Activated CD4-positive, alpha-beta T cell treated with anti-CD3 and anti-CD28 coated beads for 24 hours (primary cell): ENCODE measurements around the gene SPECC1.
"Not testable (repeated sequence)": the region's sequence is repeated elsewhere in the genome, so short reads cannot be mapped to it uniquely, and the experiment has no call there.

Experiments used
- DNase-seq, 2 donors: peaks; one replicate each; pipeline ENCODE4 v3.0.0-alpha.2; 2020; ENCODE audit warnings: low read depth in 2 of 2

SPECC1 gene

DNA sequence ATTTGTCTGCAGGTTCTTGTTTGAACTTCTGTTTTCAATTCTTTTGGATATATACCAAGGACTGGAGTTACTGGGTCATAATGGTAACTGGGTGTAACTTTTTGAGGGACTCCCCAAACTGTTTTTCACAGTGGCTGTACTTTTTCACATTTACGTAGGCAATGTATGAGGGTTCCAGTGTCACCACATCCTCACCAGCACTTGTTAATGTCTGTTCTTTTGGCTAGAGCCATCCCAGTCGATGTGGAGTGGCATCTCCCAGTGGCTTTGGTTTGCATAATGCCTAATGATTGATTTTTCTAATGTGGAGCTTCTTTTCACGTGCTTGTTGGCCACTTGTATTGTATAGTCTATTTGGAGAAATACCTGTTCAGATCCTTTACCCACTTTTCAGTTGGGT is 59.3 kb downstream of the SPECC1 start:
- no peak for DNase-seq

DNA sequence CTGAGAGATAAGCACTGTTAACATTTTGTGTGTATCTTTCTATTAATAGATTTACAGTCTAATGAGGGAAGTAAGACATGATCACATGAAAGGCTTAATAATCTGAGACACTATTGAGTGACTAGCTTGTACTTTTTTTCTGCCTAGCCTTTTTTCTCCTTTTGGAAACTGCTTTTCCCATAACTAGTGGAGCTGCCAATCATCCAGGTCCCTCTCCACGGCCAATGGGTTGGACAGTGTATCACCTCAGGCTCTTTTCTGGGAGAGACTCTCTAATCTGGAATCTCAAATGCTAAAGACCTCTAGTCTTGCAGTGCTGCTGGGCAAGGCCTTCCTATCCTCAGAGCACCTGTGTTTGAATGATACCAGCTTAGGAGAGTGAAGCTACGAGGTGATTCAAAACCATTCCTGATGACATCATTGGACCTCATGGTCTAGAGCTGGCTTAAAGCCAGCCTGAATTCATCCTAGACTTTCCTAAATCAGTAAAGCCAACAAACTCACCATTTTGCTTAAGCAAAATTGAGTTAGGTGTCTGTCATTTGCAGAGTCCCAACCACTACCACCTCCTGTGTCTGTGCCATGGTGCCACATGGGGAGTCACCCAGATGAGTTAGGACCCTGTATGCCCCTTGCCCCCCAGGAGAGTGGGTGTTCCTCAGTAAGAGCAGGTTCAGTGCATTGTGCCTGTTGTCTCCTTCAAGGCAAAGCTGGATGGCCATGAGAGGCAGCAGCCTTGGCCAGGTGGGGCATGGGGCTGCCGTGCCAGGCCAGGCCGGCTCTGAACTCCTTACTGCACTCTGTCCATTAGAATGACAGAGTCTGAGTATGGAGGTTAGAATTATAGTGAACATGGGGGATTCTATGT is 62.9 kb downstream of the SPECC1 start:
- DNase-seq: no peak

DNA sequence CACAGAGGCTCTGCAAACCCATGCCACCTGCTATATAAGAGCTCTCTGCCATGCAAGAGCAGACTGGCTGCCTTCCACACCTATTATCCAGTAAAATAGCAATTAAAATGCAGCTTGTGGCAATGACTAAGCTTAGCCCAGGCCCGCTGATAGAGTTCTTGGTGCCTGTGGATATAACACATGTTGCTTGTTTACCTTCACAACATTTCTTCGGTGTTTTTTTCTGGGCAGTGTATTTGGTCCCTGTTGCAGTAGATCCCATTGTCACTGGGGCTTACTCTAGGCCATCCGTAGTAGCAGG is 63.5 kb downstream of the SPECC1 start:
- no peak for DNase-seq

DNA sequence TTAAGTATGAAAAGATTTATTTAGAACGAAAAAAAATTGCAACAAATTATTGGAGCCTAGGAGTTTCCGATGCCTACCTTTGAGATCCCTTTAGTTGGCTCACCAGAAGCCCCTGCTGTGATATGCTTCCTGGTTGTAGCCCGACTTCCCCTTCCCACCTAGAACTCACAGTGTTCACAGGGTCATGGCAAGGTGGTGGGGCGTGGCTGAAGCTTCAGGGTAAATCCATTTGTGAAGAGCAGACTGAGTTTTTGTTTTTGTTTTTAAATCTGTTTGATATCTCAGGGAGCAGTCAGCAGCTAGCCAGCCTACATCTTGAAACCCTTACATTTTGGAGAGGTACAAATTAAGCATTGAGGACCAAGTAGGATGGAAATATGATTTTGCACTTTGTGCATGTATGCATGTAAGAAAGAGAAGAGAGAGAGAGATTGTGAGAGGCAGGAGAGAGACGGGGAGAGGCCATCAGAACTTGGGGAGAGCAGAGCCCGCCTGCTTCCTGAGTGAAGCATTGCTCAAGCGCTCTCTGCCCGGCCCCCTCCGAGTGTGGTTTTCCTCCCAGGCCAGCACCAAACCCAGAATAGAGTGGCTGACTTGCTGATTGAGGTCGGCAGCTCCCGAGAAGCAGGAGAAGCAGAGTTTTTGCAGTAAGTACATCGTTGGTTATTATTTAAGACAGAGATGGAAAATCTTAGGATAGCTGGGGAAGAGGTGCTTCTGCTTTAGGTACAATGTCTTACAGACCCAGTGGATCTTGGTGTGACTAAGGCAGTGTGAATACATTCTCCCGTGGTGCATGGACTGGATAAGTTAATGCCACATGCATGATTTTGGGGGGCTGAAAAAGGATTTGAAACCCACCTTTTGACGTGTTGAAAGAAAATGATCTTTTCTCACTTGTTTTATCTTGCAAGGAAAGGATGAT is 64.2 kb downstream of the SPECC1 start:
- DNase-seq: no peak

DNA sequence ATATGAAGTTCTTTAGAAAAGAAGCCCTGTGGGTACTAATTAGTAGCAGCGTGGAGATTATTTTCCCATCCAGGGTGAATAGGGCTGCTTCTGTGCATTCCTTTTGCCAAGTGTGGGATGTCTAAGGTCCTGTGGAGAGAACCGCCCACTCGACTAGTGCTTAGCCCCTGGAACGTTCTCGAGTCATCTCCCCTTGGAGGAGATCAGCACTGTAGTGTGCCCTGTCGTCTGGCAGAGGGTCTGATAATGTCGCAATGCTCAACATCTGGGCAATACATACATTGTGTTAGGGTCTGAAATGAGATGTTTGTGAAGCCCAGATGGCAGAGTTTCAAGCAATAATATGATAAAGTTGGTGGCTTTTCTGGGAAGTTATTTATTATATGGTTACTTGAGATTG is 64.8 kb downstream of the SPECC1 start:
- no peak for DNase-seq

DNA sequence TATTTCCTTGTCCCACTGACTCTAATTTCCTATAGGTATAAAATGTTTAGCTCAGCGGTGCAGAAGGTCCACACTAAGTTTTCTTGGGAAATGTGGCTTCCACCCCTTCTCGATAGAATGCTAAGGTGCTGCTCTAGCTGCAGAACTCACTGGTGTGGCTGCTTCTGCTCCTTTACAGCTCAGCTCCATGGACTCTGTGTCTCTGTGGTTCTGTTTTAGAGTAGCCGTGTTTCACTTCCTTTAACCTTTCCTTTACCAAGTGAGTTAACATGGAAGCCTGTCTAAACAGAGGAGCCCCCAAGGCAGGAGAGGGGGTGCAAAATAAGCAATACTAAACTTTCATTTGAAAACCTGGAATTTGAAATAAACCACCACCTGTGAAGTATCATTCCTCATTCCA is 65.3 kb downstream of the SPECC1 start:
- DNase-seq: no peak

DNA sequence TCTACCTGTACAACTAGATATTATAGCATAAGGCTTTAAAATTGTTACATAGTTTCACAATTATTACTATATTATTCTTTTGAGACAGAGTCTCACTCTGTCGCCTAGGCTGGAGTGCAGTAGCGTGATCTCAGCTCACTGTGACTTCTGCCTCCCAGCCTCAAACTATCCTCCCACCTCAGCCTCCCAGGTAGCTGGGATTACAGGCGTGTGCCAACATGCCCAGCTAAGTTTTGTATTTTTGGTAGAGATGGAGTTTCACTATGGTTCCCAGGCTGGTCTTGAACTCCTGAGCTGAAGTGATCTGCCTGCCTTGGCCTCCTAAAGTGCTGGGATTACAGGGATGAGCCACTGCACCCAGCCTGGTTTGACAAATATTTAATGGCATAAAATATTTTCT is 67.0 kb downstream of the SPECC1 start:
- DNase-seq: not testable (repeated sequence)

DNA sequence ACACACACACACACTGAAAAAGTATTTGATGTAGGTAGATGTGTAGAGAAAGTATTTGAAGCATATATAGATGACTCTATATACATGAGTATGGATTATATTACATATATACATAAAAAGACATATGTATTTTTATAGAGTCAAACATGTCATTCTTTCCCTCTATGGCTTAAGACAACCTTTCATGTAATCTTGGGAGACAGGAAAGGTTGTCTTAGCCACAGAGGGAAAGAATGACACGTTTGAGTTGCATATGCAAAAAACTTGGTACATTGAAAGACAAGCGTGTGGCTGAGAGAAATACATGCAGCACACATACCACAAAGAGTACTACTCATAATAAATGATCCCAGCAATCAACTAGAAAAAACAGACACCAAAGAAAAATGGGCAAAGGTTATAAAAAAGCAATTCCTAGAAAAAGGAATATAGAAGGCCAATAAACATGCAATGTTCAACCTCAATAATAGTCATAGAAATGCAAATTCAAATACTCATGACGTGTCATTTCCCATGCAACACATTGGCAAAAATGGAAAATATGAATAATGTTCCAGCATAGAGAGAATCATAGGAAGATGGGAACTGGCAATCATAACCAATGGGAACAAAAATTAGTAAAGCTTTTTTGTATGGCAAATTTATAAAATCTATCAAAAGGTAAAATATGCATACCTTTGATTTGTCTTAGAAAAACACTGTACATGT is 69.0 kb downstream of the SPECC1 start:
- no peak for DNase-seq

DNA sequence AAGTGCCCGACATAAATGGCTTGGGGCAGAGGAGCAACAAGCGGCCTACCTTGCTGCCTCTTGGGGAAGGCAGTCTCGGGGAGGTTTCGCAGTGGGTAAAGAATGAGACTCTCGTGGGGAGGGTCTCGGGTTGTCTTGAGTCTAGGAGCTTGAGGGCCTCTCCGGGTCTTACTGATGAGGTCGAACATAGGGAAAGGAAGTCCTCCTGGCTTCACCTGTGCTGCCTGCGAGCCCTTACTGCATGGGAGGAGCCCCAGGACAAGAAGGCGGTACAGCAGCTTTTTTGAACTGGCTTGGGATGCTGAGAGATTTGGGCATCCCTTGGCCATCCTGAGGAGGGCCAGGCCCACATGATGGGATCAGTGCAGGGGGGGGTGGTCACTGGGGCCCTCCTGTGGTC is 71.4 kb downstream of the SPECC1 start:
- DNase-seq: no peak

DNA sequence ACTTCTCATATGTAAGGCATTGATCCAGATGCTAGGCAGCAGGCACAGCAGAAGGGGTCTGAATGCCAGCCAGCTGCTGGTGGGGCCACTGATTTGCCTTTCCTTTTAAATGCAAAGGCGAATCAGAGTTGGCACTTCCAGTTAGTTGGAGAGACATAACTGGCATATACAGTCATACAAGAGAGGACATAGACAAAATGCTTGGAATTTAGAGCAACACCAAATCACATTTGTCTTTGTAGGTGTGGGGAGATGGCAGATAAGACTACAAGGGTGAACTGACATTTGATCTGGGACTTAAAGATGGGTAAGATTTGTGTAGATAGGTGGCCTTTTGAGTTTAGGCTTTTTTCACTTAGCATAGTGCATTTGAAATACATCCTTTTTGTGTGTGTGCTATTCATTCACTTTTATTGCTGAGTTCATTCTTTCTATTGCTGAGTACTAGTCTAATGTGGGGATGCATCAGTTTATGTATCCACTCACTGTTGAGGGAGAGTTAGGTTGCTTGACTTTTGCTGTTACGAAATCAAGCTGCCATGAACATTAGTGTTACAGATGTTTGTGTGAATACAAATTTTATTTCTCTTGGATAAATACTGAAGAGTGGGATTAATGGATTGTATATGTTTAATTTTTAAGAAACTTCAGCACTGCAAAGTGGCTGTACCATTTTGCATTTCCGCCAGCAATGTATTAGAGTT is 74.1 kb downstream of the SPECC1 start:
- no peak for DNase-seq

DNA sequence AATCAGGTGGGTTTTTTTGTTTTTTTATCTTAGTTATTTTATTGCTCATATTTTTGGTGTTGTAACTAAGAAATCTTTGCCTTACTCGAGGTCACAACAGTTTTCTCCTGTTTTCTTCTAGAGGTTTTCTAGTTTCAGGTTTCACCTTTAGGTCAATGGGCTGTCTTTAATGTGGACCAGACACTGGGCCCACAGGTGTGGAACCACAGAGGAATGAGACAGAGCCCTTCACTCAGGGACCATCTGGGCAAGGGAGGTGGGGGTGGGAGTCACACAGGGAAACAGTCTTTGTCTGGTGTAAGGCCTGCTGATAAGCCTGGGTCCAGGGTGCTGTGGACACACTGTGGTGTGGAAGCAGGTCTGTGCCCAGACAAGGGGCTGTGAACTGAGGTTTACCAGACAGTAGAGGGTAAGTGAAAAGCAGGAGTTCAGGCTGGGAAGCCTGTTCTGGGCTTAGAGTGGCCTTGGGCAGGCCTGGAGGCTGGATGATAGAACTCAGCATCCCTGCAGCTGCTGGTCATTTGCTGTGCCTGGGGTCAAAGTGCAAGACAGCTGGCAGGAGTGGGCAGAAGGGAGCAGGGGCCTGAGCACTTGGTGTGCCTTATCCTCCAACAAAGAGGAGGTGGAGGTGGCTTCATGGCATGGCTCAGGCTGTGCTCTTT is 75.6 kb downstream of the SPECC1 start:
- no peak for DNase-seq

DNA sequence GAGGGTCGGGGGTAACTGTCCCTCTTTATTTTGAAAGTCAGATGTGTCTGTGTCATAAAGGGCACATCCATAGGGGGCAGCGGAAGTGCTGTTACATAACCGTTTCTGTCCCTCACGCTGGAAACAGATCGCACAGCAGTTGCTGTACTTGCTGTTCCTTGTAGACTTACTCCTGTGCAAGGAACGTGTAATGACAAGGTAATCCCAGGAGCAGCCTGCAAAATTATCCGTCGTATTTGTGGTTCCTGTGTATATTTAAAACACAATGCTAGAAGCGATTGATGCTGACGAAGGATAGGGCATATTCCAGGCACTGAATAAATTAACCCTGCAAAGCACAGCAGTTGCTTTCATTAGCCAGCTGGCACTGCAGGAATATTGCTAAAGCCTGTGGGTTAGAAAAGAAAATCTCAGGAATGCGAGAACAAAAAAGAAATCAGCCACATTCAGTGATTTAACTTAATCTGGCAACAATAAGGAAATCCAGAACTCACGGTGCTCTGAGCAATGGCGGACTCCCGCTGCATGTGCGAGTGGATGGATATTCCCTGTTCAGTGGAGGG is 76.2 kb downstream of the SPECC1 start:
- DNase-seq: no peak

DNA sequence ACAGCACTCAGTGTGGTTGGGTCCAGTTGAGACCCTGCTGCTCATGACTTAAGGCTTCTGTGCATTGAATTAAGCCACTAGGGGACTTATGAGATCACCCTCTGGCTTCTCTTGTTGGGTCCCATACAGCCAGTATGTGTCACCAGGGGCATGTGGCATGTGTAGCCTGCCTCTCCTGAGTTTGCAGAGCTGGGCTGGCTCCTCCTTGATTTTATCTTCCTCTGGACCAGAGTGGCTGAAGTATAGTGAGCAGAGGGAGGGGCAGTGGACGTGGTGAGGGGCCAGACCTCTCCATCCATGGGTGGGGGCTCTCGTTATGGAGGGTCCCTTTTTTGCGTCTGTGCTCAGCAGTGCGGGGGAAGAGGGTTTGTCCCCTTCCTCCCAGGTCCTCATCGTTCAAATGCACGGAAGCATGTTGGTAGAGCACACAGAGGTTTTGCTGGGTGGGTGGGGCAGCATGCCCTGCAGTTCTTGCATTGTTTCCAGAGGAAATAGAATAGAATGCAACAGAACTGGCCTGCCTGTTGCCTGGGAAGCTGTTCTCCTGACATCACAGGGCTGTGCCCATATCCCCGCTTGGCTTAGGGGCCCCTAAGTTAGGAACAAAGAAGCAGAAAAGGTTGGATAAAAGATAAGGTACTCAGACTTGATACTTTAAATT is 77.4 kb downstream of the SPECC1 start:
- no peak for DNase-seq

DNA sequence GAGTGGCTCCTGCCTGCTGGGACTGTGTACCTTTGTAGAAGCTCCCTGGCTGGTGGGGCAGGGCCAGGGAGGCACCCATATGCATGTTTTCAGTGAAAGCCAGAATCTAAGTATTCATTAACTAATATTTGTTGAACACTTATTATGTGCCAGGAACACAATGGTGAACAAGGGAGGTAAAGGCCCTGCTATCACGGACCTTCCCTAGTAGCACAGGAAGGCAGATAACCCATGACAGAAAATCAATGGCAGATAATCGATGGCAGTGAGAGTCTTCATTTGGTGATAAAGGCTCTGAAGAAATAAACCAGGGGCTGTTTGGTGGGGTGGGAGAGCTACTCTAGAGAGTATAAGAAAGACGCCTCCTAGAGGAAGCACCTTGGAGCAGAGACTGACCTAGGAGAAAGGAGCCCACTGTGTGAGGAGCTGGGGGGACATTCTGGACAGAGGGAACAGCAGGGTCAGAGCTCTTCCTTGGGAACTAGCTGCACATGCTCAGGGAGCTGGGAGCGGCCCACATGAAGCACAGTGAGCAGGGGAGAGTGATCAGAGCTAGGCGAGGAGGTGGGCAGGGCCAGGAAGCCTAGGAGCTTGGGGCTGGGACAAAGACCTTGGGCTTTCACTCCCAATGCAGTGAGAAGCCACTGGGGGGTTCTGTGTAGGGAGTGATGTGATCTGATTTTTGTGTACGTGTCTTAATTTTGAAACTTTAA is 78.5 kb downstream of the SPECC1 start:
- DNase-seq: no peak

DNA sequence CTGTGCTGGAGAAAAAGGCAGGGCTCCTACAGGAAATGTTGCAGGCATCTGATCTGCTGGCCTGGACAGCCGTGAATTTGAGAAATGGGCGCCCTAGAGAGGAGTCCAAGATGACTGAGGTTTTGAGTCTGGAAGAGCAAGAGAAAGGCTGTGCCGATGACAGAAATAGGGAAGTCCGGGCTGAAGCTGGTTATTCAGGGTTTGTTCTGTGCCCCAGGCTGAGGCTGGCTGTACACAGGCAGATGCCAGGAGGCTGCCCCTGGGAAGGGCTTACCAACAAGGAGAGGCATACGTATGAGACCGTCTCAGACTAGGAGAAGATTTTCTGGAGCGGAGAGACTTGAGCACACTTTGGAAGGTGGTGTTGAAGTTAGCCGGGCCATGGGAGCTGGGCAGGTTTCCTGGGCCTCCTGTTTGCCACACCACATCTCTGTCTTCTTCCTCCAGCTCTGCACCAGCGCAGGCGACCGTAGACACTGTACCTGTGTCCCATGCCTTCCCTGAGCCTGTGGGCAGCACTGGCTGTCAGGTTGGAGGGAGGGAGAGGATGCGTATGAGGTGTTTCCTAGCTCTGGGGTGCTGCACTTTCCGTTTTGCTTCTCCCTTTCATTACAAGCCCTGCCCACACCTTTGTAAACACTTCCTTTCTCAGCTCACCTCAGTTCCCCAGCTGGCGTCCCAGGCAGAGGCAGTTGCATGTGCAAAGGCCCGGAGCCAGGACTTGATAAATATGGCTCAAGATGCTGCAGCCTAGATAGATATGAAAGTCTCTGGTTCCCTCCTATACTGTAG is 80.8 kb downstream of the SPECC1 start:
- no peak for DNase-seq

DNA sequence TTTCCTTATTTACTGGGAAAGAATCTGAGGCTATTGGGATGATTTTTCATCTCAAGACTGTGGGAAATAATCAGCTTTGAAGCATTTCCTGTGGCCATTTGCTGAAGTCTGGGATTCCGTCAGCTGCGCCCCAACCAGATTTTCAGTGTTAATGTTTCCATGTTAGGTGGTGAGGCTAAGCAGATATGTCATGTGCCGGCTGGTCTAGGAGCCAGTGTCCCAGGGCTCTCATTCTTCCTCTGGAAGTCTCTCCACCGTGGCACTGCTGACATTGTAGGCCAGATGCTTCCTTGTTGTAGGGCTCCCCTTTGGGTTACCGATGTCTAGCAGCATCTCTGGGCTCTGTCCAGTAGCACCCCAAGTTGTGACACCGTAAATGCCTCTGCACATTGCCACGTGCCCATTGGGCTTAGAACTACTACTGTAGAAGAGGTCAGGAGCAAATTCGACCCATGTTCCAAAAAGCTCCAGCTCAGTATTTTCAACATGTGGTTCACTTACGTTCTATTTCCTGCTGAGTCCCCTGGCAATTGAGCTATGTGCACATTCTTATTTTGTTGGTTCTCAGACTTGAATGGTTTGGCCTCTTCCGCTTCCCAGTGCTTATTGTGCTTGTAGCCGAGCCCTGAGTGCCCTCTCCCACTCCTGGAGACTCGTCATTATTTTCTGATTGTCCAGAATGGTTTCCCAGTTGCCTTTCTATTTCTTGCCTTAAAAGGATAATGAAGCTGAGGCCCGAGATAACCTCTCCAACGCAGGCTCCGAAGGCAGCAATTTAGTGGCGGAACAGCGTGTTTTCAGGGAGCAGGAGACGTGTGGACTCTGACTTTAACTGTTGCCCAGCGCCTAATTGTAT is 82.2 kb downstream of the SPECC1 start:
- DNase-seq: no peak

DNA sequence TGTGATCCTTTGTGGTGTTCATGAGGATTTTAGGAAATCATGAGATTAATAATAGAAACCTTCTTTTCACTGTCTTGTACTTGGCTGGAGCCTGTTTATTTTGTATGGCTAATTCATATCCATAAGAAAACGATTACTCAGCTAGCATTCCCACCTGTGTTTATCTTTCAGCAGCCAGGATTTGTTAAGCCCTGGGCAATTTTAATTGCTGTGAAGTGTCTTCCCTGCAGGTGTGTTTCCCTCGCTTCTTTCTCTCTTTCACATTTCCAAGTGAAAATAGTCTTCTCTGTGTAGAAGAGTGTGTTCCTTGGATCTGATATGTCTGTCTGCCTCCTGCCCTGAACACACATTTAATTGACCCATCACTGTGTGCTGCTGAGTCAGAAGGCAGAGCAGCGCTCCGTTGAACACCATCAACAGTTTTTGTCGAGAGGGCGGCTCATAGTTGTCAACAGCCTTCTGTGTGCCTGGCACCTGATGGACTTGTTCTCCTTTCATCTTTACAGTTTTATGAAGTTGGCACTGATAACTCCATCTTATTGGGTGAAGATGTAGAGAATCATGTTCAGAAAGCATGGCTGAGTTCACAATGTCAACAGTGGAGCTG is 83.2 kb downstream of the SPECC1 start:
- DNase-seq: no peak
